IPS-18c (cell line): ENCODE data around the gene SOHLH2.

Source experiments
- H3K4me3 ChIP-seq: 2 replicates; pipeline ENCODE4 v1.7.0; 2013; ENCODE audit warnings: low read depth, mild to moderate bottlenecking, low read length, moderate library complexity; ENCODE audit not compliant: insufficient read depth
- H3K9me3 ChIP-seq: one replicate; pipeline ENCODE4 v1.6.1; 2013; ENCODE audit warnings: mild to moderate bottlenecking, low read length, moderate library complexity; ENCODE audit not compliant: control insufficient read depth, insufficient read depth

Gene SOHLH2

DNA sequence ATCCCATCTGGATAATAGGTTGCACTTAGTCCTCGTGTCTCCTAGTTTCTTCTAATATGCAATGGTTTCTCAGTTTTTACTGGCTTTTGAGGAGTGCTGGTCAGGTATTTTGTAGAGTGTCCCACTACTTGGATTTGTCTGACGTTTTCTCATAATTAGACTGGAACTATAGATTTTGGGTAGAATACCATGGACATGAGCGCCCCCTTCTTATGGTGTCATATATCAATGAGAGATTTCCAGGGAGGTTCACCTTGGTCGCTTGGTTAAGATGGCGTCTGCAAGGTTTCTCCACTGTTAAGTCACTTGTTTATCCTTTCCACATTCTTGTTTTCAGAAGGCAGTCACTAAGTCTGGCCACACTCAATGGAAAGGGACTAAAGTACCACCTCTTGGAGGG, 6.7 kb downstream of the SOHLH2 start:
- H3K9me3 ChIP-seq = no peaks in the 10 kb centered on the region
- no peak overlapping the region for H3K4me3 ChIP-seq

GRCh38 chr13:36193151-36193855, 21.1 kb downstream of the SOHLH2 start:
- H3K4me3 ChIP-seq = no peak overlapping the region
- H3K9me3 ChIP-seq = no peaks in the 10 kb centered on the region

GRCh38 chr13:36192166-36192565, 22.2 kb downstream of the SOHLH2 start:
- H3K9me3 ChIP-seq = no peaks in the 10 kb centered on the region
- no peak overlapping the region for H3K4me3 ChIP-seq

DNA sequence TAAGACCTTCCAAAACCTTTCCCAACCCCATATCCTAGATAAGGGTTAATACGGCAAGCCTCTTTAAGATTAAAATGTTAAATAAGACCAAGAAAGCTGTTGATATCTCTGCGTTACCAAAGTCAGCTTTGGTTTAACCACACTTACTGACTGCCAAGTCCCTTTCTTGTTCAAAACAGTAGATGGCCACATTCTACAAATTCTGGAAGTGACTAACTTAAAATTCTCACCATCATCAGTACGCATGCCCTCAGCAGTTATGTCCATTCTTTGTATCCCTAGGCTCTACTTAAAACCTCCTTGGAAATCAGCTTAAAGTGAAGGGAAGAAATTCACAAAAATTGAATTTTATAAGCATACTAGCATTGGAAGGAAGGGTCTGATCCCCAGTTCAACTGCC, 23.6 kb downstream of the SOHLH2 start:
- H3K9me3 ChIP-seq = no peaks in the 10 kb centered on the region
- H3K4me3 ChIP-seq = no peak overlapping the region

GRCh38 chr13:36188441-36188840, 25.9 kb downstream of the SOHLH2 start:
- no peak overlapping the region for H3K4me3 ChIP-seq
- H3K9me3 ChIP-seq = no peaks in the 10 kb centered on the region

DNA sequence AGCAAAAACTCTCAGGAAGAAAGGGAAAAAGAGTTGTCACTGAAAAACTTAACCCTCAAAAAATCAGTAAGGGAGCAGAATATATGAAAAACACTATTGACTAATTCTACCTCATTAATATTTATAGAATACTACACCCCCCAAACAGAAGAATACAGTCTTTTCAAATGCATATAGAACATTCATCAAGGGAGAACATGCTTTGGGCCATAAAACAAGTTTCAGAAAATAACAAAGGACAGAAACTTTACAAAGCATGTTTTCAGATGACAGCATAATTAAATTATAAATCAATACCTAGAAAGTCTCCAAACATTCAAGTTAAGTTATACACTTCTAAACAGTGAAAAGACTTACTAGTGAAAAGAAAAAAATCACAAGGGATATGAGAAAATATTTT, 30.5 kb downstream of the SOHLH2 start:
- Histone ChIP-seq H3K4me3 (no peak overlapping the region), H3K9me3 (no peaks in the 10 kb centered on the region)

DNA sequence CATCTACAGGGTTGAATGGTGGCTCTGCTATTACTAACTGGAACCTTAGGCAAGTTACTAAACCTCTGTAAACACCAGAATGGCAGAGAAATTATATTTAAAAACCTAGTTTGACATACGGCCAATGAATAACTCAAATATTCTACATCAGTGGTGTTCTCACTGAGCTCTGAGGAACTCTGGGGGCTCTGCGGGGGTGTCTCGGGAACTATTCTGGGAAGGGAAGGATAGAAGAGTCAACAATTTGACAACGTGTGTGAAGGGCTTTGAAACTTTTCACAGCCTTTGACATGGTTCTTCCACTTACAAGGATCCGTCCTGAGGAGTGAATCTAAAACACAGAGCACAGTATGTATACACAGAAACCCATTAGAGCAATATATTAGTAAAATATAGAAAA, 38.7 kb downstream of the SOHLH2 start:
- Histone ChIP-seq H3K9me3 (no peaks in the 10 kb centered on the region), H3K4me3 (no peak overlapping the region)

DNA sequence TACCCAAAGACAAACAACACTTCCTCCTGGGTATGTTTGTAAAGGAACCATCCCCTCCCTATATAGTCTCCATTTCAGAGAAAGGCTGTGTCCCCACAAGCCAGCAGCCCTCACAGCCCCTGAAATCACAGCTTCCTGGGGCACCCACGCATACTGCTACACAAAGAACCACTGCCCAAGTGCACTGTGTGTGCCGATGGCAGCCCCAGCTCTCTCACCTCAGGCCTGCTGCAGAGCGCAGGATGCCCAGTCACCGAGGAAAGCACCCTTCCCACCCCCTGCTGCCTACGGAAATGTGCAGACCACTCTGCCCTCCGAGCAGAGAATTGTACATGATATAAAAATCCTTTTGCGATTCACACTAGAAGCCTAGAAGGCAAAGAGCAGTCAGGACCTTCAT, 39.4 kb downstream of the SOHLH2 start:
- Histone ChIP-seq H3K4me3 (no peak overlapping the region), H3K9me3 (no peaks in the 10 kb centered on the region)

GRCh38 chr13:36173571-36174322, 40.6 kb downstream of the SOHLH2 start:
- Histone ChIP-seq H3K9me3 (no peaks in the 10 kb centered on the region), H3K4me3 (no peak overlapping the region)

- no peaks in the 10 kb centered on the region for H3K9me3 ChIP-seq
- H3K4me3 ChIP-seq = no peak overlapping the region
Measured at GRCh38 chr13:36166046-36166445, 48.3 kb downstream of the SOHLH2 start.

- H3K9me3 ChIP-seq = no peaks in the 10 kb centered on the region
- H3K4me3 ChIP-seq = no peak overlapping the region
Measured at GRCh38 chr13:36163809-36164308, 50.5 kb downstream of the SOHLH2 start.

DNA sequence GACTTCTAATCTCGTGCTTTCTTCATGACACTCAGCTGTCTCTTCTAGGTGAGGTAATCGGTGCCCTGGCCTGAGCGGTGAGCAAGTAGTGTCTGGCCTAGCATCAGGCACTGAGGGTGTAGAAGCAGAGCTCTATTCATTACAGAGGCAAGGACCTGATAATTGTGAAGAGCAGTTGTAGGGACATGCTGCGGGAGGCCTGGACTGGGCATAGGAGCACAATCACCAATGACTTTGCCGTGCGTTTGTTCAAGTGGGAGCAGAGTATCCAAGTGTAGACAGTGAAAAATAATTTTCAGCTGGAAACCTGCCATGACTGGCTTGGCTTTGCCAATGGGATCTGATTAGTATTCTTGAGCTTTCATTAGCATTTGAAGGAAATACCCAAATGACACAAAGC, 51.1 kb downstream of the SOHLH2 start:
- H3K9me3 ChIP-seq = no peaks in the 10 kb centered on the region
- no peak overlapping the region for H3K4me3 ChIP-seq

GRCh38 chr13:36160297-36160696, 54.1 kb downstream of the SOHLH2 start:
- Histone ChIP-seq H3K9me3 (no peaks in the 10 kb centered on the region), H3K4me3 (no peak overlapping the region)

DNA sequence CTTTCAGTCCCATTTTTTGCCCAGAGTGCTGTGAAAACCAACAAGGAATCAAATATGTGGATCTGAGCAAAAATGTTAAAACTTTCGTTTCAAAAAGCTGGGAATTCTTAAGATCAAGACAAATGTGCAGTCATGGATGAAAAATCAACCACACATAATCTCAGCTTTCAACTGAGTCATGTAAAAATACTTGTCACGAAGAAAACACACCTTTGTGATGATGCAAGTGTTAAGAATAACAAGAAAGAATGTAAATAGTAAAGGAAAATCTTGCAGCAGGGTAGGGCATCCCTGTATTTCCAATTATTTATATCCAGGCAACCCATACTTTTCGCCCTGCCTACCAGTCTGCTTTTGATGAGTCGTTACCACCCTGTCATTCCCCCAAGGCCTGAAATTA, 55.7 kb downstream of the SOHLH2 start:
- H3K9me3 ChIP-seq = no peaks in the 10 kb centered on the region

GRCh38 chr13:36157480-36157879, 56.9 kb downstream of the SOHLH2 start:
- Histone ChIP-seq H3K9me3 (no peaks in the 10 kb centered on the region), H3K4me3 (no peak overlapping the region)

More for the DNA sequence above, 55.7 kb downstream of the SOHLH2 start:
- no peak overlapping the region for H3K4me3 ChIP-seq

DNA sequence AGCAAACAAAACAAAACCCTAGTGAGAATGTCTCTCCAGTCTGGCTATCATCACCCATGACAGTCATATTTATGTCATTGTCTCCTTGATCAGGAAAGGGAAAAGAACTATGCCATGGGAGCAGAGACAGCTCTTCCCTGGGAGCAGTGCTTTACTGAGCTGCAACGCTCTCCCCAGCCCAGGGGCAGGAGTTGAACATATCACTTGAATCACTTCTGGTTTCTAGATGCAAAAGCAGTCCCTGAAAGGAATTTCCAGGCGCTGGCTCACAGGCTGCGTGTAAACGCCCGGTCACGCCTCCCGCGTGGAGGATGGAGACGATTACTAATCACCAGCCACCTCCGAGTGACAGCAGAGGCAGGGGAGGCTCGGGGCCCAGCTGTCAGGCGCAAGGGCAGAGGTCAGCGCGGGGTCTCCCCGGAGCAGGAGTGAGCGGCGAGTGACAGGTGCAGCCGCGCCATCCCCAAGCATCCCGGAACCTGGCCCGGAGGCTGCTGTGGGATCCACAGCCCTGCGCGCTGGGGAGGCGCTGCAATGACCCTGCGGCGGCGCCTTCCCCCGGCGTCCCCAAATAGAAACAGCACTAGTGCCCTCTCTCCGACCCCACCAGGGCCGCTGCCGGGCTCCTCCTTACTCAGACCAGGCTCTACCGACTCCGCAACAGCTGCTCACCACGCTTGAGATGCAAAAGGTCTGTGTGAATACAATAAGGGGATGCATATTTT, 59.6 kb downstream of the SOHLH2 start:
- H3K4me3 ChIP-seq = peak overlapping the region; percentile 42

GRCh38 chr13:36151591-36151990, 62.8 kb downstream of the SOHLH2 start:
- no peaks in the 10 kb centered on the region for H3K9me3 ChIP-seq
- no peak overlapping the region for H3K4me3 ChIP-seq

More for the DNA sequence above, 59.6 kb downstream of the SOHLH2 start:
- no peaks in the 10 kb centered on the region for H3K9me3 ChIP-seq

DNA sequence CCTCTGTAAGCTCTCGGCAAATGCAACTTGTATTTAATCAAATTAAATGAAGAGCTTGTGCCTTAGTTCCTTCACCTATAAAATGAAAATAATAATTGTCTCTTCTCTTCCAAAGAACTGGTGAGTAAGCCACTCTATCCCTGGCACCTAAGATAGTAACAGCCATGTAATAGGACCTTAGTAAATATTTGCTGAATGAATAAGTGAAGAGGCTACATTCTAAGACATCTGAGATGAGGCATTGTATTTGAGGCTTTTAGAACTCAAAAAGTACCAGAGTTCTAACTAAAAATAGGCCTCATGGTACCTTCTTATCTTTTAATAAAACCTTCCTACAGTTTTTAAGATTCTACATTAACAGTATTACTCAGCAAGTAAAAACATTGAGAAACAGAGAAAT, 65.9 kb downstream of the SOHLH2 start:
- H3K4me3 ChIP-seq = no peak overlapping the region
- no peaks in the 10 kb centered on the region for H3K9me3 ChIP-seq
